CD14-positive monocyte (primary cell): ENCODE measurements around the gene GLYR1. TPM values are rescaled to one million over a fixed set of nuclear protein-coding genes. Genes with fewer than 3 reads are reported as not detected.

Source experiments
- DNase-seq, 3 donors: peaks; one replicate each; pipeline ENCODE4 v3.0.0-alpha.2; 2011 to 2022
- H2AFZ ChIP-seq: 2 replicates; pipeline ENCODE4 v1.6.0; 2012; ENCODE audit warnings: mild to moderate bottlenecking, low read depth, low read length, inconsistent platforms; ENCODE audit not compliant: insufficient read depth, poor library complexity, severe bottlenecking
- H3K27ac ChIP-seq, 2 donors: 1 replicate in 1 of 2; 2 replicates in 1 of 2; pipeline ENCODE4 v1.5.1; 2012 to 2013; ENCODE audit warnings: low read length in 2 of 2, control low read depth in 1 of 2, inconsistent platforms in 1 of 2, low read depth in 1 of 2, mild to moderate bottlenecking in 1 of 2
- H3K27me3 ChIP-seq, 2 donors: one replicate each; pipeline versions ENCODE4 v1.6.0 to v1.6.1; 2011 to 2013; ENCODE audit warnings: low read length in 2 of 2; ENCODE audit not compliant: control insufficient read depth in 2 of 2, insufficient read depth in 2 of 2
- H3K36me3 ChIP-seq, 2 donors: replicated peaks in 1 of 2; 1 replicate in 1 of 2; 2 replicates in 1 of 2; pipeline versions ENCODE4 v1.5.1 to v1.6.1; 2012 to 2013; ENCODE audit warnings: low read length in 2 of 2, control low read depth in 1 of 2, inconsistent platforms in 1 of 2, mild to moderate bottlenecking in 1 of 2; ENCODE audit not compliant: insufficient read depth in 2 of 2, control insufficient read depth in 1 of 2
- H3K4me1 ChIP-seq, 2 donors: 1 replicate in 1 of 2; 2 replicates in 1 of 2; pipeline versions ENCODE4 v1.5.1 to v1.6.1; 2012 to 2013; ENCODE audit warnings: low read length in 2 of 2, control low read depth in 1 of 2, inconsistent platforms in 1 of 2, mild to moderate bottlenecking in 1 of 2, moderate library complexity in 1 of 2; ENCODE audit not compliant: insufficient read depth in 2 of 2, control insufficient read depth in 1 of 2
- H3K4me2 ChIP-seq: replicated peaks from 2 replicates; pipeline ENCODE3; 2012; ENCODE audit warnings: low read length, moderate library complexity, mild to moderate bottlenecking; ENCODE audit not compliant: poor library complexity, severe bottlenecking; ENCODE audit errors: extremely low read depth
- H3K4me3 ChIP-seq, 3 experiments: fragments of 200-600 bp in 1 of 3; sonication (generic) in 1 of 3; replicated peaks in 1 of 3; 1 replicate in 2 of 3; 2 replicates in 1 of 3; pipeline ENCODE4 v1.5.1; 2011 to 2013; ENCODE audit warnings: low read length in 3 of 3, mild to moderate bottlenecking in 3 of 3, control low read depth in 2 of 3, low read depth in 2 of 3, inconsistent platforms in 1 of 3, moderate library complexity in 1 of 3
- H3K79me2 ChIP-seq: 2 replicates; pipeline ENCODE4 v1.6.0; 2012; ENCODE audit warnings: mild to moderate bottlenecking, control low read depth, inconsistent platforms, low read length, moderate library complexity; ENCODE audit not compliant: insufficient read depth
- H3K9ac ChIP-seq: 2 replicates; pipeline ENCODE4 v1.6.0; 2017; ENCODE audit warnings: low read length, mild to moderate bottlenecking; ENCODE audit not compliant: insufficient read depth, poor library complexity, severe bottlenecking
- H3K9me3 ChIP-seq, 2 donors: replicated peaks in 1 of 2; 1 replicate in 1 of 2; 2 replicates in 1 of 2; pipeline versions ENCODE4 v1.5.1 to v1.6.1; 2012 to 2013; ENCODE audit warnings: low read length in 2 of 2, control low read depth in 1 of 2; ENCODE audit not compliant: control insufficient read depth in 1 of 2, insufficient read depth in 1 of 2
- H4K20me1 ChIP-seq: 2 replicates; pipeline ENCODE4 v1.6.0; 2012; ENCODE audit warnings: mild to moderate bottlenecking, low read length, control low read depth, moderate library complexity; ENCODE audit not compliant: insufficient read depth
- H3K27ac Mint-ChIP-seq, 7 donors: one replicate each; pipeline ENCODE4 v1.8.0; 2020; ENCODE audit warnings: mild to moderate bottlenecking in 7 of 7, mixed read lengths in 7 of 7, moderate library complexity in 6 of 7, inconsistent platforms in 2 of 7
- H3K27me3 Mint-ChIP-seq, 3 donors: one replicate each; pipeline ENCODE4 v1.8.0; 2021 to 2022; ENCODE audit warnings: low read depth in 3 of 3, mild to moderate bottlenecking in 3 of 3, mixed read lengths in 3 of 3, moderate library complexity in 3 of 3, inconsistent platforms in 1 of 3
- H3K36me3 Mint-ChIP-seq, 2 donors: one replicate each; pipeline ENCODE4 v1.8.0; 2020; ENCODE audit warnings: mixed read lengths in 2 of 2, inconsistent platforms in 1 of 2, mild to moderate bottlenecking in 1 of 2
- H3K4me1 Mint-ChIP-seq: one replicate; pipeline ENCODE4 v1.8.0; 2020; ENCODE audit warnings: mild to moderate bottlenecking, mixed read lengths
- H3K4me3 Mint-ChIP-seq, 2 donors: one replicate each; pipeline ENCODE4 v1.8.0; 2020; ENCODE audit warnings: mild to moderate bottlenecking in 2 of 2, mixed read lengths in 2 of 2, moderate library complexity in 1 of 2
- H3K9me3 Mint-ChIP-seq, 7 donors: one replicate each; pipeline ENCODE4 v1.8.0; 2020 to 2022; ENCODE audit warnings: mixed read lengths in 7 of 7, mild to moderate bottlenecking in 6 of 7, moderate library complexity in 6 of 7, inconsistent platforms in 2 of 7
- WGBS: methylation state at CpG from one replicate; pipeline ENCODE4 v1.1.5; 2013; ENCODE audit warnings: missing lambda C conversion rate; ENCODE audit not compliant: insufficient coverage; 5-methylcytosine and 5-hydroxymethylcytosine counted together
- intact Hi-C, 2 donors: fragments of 100-400 bp; cut with micrococcal nuclease; formaldehyde crosslinking; loops; one replicate each; pipeline versions ENCODE4 v1.15.0 to v1.15.1; 2023
- polyA plus RNA-seq, 3 donors: library from polyadenylated mRNA; depleted of rRNA in 1 of 3; unstranded in 2 of 3; stranded (reverse) in 1 of 3; fragments of 300-500 nt in 2 of 3; fragments of >200 nt in 1 of 3; fragmentation: Illumina TruSeq in 2 of 3; gene quantifications; 1 replicate in 2 of 3; 2 replicates in 1 of 3; pipeline ENCODE4 v1.2.3, GENCODE V29; 2012 to 2021
- TF ChIP-seq, protein P1 (sequence below): fragments of 200-600 bp; IDR thresholded peaks from one replicate; pipeline ENCODE4 v1.8.0; 2022; ENCODE audit warnings: antibody characterized with exemption, mild to moderate bottlenecking

The GLYR1 gene
- polyA plus RNA-seq, 3 donors = 34.2 to 41.9 (median 39.3) TPM

DNA sequence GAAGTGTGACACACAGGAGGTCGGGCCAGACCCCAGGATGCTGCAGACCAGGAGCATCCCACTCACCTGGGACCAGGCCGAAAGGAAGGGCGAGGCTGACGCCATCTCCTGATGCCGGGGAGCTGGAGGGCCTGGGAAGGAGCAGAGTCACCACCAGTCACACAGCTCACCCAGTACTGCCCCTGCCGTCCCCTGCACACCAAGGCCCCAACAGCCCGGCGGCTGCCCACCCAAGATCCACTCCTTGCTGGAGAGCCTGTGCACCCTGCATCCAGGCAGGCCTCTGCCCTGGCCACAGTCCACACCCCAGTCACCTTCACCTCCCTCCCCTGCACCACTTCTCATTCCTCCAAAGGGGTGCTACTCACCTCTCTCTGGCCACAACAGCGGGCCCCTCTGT, 84.9 kb downstream of the GLYR1 start:
- H3K79me2 ChIP-seq = peaks cover 16% of the 10 kb centered on the region
- peak overlapping the region in 1 of 7 donors; percentile 26 for H3K27ac Mint-ChIP-seq
- peaks cover 17% of the 10 kb centered on the region for H3K4me1 Mint-ChIP-seq
- WGBS = 97% methylated on average over 7 of the region's 9 CpGs
- no peak overlapping the region for H3K4me2 ChIP-seq
- peaks cover 10 to 19% of the 10 kb centered on the region in 2 donors for H3K4me1 ChIP-seq
- H3K27me3 ChIP-seq = no peaks in the 10 kb centered on the region
- no peak overlapping the region for H3K4me3 ChIP-seq
- TF ChIP-seq, protein P1, sequence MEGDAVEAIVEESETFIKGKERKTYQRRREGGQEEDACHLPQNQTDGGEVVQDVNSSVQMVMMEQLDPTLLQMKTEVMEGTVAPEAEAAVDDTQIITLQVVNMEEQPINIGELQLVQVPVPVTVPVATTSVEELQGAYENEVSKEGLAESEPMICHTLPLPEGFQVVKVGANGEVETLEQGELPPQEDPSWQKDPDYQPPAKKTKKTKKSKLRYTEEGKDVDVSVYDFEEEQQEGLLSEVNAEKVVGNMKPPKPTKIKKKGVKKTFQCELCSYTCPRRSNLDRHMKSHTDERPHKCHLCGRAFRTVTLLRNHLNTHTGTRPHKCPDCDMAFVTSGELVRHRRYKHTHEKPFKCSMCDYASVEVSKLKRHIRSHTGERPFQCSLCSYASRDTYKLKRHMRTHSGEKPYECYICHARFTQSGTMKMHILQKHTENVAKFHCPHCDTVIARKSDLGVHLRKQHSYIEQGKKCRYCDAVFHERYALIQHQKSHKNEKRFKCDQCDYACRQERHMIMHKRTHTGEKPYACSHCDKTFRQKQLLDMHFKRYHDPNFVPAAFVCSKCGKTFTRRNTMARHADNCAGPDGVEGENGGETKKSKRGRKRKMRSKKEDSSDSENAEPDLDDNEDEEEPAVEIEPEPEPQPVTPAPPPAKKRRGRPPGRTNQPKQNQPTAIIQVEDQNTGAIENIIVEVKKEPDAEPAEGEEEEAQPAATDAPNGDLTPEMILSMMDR = no peak
- no peak for DNase-seq
- no peak overlapping the region for H3K9ac ChIP-seq
- H3K36me3 Mint-ChIP-seq = peaks cover 53 to 80% of the 10 kb centered on the region in 2 donors
- no peaks in the 10 kb centered on the region for H3K9me3 Mint-ChIP-seq
- H4K20me1 ChIP-seq = no peaks in the 10 kb centered on the region
- no peak overlapping the region for H3K4me3 Mint-ChIP-seq
- peaks cover 46 to 65% of the 10 kb centered on the region in 2 donors for H3K36me3 ChIP-seq
- H2AFZ ChIP-seq = no peak overlapping the region
- no peaks in the 10 kb centered on the region for H3K9me3 ChIP-seq
- peaks cover 0 to 1% (median 1%) of the 10 kb centered on the region in 3 donors for H3K27me3 Mint-ChIP-seq
- intact Hi-C loops = no loop called here
- H3K27ac ChIP-seq = no peak overlapping the region

DNA sequence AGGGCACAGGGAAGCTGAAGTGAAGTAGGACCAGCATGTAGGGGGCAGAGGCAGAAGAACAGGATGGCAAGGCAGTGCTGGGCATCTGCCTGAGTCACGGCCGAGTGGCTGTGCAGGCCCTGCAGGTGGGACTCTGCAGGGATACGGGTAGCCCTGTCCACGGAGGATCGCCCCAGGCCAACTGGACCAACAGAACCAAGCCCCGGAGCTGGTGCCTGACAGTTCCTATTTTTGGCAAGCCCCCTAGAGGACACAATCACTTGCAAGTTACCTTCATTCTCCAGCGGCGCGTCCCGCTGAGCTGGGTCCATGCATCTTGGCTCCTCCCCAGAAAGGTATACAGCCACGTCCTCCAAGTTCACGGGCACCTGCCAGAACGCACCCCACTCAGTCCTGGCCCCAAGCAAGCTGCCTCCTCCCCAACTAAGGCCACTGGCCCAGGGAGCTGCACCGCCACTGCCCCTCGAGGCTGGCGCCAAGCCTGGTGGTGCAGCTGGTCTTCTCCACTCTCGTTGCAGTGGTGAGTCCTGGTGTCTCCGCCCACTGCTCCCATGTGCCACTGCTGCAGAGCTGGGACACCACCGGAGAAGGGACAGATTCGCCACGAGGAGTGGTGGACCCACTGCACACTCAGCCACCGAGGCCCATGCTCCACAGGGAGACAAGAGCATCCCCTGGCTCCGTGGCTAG, 86.7 kb downstream of the GLYR1 start:
- Histone ChIP-seq H3K36me3 (peaks cover 54 to 81% of the 10 kb centered on the region in 2 donors), H3K4me2 (no peak overlapping the region), H2AFZ (no peak overlapping the region), H3K4me1 (peaks cover 0 to 4% of the 10 kb centered on the region in 2 donors), H4K20me1 (no peaks in the 10 kb centered on the region), H3K9ac (no peak overlapping the region), H3K9me3 (no peaks in the 10 kb centered on the region), H3K4me3 (no peak overlapping the region), H3K79me2 (no peaks in the 10 kb centered on the region), H3K27me3 (no peaks in the 10 kb centered on the region), H3K27ac (no peak overlapping the region)
- Mint-ChIP-seq H3K27ac (peak overlapping the region in 1 of 7 donors; percentile 46), H3K4me3 (no peak overlapping the region), H3K27me3 (peaks cover 0 to 1% (median 1%) of the 10 kb centered on the region in 3 donors), H3K9me3 (peaks cover under 1 to 6% (median 4%) of the 10 kb centered on the region in 7 donors), H3K4me1 (peaks cover 6% of the 10 kb centered on the region), H3K36me3 (peaks cover 68 to 95% of the 10 kb centered on the region in 2 donors)
- WGBS = 97% methylated on average over 23 of the region's 23 CpGs
- DNase-seq = no peak
- intact Hi-C loops = no loop called here
- TF ChIP-seq, protein P1 = no peak
